GM06990 (cell line): Measurements from ENCODE around the gene RGS19.
A peak's percentile ranks its signal among the peaks of the same experiment; 100 is the strongest.

ENCODE experiments used
- DNase-seq: peaks from one replicate; pipeline ENCODE4 v3.0.0-alpha.2; 2011; ENCODE audit not compliant: insufficient read length; ENCODE audit errors: extremely low read depth
- H3K27me3 ChIP-seq: replicated peaks from 2 replicates; pipeline ENCODE4 v1.6.0; 2011; ENCODE audit warnings: low read length; ENCODE audit not compliant: control insufficient read depth, insufficient read depth
- H3K36me3 ChIP-seq: 2 replicates; pipeline ENCODE4 v1.5.1; 2011; ENCODE audit warnings: low read length; ENCODE audit not compliant: control insufficient read depth, insufficient read depth
- H3K4me3 ChIP-seq: replicated peaks from 2 replicates; pipeline ENCODE4 v1.5.1; 2011; ENCODE audit warnings: low read depth, mild to moderate bottlenecking, control low read depth, low read length
- TF ChIP-seq, protein P1 (sequence below): IDR thresholded peaks from 2 replicates; pipeline ENCODE4 v1.5.1; 2011; ENCODE audit warnings: low read length, control low read depth, mild to moderate bottlenecking, inconsistent platforms; ENCODE audit not compliant: insufficient read depth, poor library complexity, severe bottlenecking

RGS19 gene

DNA sequence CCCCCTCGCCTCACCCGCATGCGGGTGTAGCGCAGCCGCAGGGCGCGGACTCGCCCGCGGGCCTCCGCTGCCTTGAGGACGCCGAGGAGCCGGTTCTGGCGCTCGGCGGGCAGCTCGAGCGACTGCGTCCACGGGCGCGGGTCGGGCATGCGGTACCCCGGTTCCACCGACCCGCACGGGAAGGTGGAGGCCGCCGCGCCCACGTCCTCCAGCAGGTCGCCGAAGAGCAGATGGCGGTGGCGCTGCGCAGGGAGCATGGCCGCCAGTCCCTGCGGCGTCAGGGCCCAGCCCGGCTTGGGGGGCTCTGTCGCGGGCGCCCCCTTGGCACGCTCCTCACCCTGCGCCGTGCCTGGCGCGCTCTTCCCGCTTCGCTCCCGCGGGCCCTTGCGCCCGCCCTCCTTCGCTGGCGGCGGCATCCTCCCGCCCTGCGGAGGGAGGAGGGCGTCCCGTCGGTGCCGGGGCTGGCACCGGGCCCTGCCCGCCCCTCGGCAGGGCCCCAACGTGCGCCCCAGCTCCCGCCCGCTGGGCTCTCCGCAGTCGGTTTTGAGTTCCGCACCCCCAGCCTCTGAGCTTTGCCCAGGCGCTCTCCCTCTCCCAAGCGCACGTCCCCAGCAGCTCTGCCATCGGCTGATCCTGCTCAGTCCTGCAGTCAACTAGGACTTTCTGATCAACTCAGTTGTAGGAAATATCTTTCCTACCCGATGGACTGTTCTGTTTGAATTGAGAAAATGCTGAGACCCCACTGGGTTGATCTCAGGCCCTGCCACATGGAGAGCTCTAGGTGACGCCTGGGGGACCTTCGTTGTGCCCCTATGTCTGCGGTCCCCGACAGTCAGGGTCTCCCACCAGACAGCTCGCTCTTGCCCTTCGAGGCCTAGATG is 4.7 kb upstream of the RGS19 start, which contains the start of gene LKAAEAR1:
Gene LKAAEAR1, minus strand, starts transcription at position 595 of the 881 bp plus-strand sequence. Its CDS starts 179 bp downstream, at position 416.
- H3K4me3 ChIP-seq: peak within 1 kb of the TSS; percentile 37
- TF ChIP-seq, protein P1, sequence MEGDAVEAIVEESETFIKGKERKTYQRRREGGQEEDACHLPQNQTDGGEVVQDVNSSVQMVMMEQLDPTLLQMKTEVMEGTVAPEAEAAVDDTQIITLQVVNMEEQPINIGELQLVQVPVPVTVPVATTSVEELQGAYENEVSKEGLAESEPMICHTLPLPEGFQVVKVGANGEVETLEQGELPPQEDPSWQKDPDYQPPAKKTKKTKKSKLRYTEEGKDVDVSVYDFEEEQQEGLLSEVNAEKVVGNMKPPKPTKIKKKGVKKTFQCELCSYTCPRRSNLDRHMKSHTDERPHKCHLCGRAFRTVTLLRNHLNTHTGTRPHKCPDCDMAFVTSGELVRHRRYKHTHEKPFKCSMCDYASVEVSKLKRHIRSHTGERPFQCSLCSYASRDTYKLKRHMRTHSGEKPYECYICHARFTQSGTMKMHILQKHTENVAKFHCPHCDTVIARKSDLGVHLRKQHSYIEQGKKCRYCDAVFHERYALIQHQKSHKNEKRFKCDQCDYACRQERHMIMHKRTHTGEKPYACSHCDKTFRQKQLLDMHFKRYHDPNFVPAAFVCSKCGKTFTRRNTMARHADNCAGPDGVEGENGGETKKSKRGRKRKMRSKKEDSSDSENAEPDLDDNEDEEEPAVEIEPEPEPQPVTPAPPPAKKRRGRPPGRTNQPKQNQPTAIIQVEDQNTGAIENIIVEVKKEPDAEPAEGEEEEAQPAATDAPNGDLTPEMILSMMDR: no peak
- H3K27me3 ChIP-seq: peaks cover 4% of the 10 kb centered on the region
- no peak for DNase-seq
- H3K36me3 ChIP-seq: no peaks in the 10 kb centered on the region

DNA sequence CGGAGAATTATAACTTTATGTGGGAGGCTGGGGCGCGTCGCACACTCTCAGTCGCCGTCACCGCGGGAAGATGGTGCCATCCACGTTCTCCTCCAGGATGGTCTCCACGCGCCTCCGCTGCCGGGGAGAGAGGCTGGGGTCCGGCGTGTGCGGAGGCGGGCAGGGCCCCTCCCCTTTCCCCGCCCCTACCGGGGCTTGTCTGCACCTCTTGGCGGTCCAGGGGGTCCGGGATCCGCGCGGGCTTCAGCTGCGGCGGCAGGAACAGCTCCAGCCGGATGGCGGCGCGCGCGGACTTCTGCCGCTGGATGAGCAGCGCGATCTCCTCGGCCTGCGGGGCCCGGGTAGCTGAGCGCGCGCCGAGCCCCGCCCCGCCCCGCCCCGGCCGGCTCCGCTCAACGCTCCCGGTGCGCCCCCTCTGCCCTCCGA is 4.1 kb upstream of the RGS19 start:
- peak; percentile 73 for DNase-seq
- peaks cover 4% of the 10 kb centered on the region for H3K27me3 ChIP-seq

DNA sequence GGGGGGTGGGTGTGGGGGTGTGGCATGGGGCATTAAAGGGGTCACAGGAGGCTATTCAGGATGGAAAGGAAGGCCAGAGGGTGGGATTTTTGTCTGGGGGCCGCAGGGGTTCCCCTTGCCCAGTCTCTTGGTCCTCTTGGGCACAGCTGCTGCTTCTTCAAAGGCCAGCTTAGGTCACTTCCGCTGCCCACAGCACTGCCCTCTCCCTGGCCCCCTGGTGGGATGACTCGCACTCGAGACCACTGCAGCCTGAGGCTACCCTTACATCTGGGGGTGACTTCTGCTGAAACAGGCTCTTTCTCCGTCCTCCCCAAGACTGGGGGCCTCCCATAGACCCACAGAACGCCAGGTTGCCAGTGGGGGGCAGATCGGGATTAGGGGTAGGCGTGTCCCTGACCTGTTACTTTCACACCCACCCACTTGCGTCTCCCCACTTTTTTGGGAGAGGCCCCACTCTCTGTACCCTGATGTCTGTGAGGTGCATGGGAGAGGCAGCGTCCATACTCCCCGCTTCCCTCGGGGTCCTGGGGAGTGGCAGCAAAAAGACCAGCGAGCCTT is 3.6 kb upstream of the RGS19 start:
- H3K36me3 ChIP-seq: no peaks in the 10 kb centered on the region
- peaks cover 4% of the 10 kb centered on the region for H3K27me3 ChIP-seq
- TF ChIP-seq, protein P1: no peak
- peak overlapping the region; percentile 28 for H3K4me3 ChIP-seq
- DNase-seq: no peak

More for the DNA sequence above, 4.1 kb upstream of the RGS19 start:
- no peaks in the 10 kb centered on the region for H3K36me3 ChIP-seq
- TF ChIP-seq, protein P1: peak; percentile 67
- peak overlapping the region; percentile 37 for H3K4me3 ChIP-seq

DNA sequence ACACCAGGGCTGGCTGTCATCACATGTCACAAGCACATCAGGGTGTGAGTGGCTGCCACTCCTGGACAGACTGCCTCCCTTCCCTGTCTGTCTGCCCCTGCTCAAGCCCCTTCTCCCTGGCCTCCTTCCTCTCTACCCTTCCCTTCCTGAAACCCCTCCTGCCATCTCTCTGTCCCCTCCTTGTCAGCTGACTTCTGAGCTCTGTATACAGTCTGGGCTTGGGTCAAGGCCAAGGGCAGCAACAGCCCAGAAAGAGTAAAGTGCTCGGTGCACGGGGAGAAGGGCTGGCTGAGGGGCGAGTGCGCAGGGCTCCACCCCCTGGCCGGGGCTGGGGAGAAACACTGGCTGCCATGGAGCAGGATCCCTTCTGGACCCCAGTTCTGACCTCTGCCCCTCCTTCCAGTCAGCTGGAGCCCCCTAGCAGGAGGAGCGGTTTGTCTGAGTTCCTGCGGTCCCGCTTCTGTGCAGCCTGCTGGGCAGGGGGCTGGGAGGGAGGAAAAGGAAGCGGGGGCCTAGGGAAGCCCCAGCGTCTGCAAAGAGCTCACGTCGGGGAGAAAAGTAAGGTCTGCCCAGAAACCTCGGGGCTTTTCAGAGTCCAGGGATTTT is 2.9 kb upstream of the RGS19 start:
- DNase-seq: no peak
- H3K4me3 ChIP-seq: no peak overlapping the region
- H3K27me3 ChIP-seq: peaks cover 4% of the 10 kb centered on the region
- TF ChIP-seq, protein P1: no peak
- H3K36me3 ChIP-seq: no peaks in the 10 kb centered on the region

DNA sequence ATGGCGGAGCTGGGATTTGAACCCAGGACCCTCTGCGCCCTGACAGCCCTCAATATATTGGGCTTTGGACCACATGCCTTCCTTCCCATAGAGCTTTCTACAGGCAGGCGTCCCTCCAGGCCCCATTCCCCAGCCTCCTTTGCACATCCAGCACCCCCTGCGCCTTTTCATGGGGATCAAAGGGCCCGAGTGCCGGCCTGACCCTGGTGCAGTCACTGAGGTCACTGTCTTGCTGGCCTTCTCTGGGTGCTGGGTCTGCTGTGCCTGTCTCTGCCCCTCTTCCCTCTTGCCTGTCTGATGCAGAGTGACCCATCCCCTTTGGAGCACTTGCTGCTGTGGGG is 2.3 kb upstream of the RGS19 start:
- TF ChIP-seq, protein P1: no peak
- peaks cover 4% of the 10 kb centered on the region for H3K27me3 ChIP-seq

More for the DNA sequence above, 2.3 kb upstream of the RGS19 start:
- Histone ChIP-seq H3K36me3 (no peaks in the 10 kb centered on the region), H3K4me3 (no peak overlapping the region)
- DNase-seq: no peak
